GM19025 (cell line): ENCODE measurements around the gene FARSB.

Source experiments
- ATAC-seq: cut with Tn5 transposase; IDR thresholded peaks from one replicate; pipeline ENCODE4 v1.9.1; 2021; ENCODE audit warnings: mild to moderate bottlenecking, low read depth, moderate library complexity; ENCODE audit not compliant: unreplicated experiment

The FARSB gene

DNA sequence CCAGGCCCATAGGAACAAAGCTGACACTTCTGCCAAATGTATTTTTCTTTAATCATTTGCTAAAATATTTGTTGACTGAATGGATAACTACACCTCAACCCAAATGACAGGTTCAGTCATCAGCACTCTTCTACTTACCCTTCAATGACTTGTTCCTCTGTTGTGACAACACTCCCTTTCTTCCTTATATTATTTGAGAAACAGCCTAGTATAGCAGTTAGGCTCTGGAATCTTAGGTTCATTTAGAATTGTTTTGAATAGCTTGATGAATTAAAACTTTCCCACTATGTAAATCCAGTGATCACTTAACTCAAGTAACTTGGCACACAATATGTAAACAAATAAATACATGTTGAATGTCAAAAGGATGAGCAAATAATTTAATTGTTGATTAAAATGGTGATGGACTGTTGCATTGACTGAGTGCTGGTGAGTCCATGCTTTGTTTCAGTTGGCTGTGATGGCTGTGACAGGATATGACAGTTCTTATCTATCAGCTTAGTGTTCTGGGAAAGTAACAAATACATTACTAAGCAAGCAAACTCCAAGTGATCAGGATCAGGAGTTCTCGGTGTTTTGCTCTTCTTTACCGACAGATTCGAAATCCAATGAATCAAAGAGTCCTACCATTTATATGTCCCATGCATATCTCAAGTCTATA lies 12.7 kb upstream of the FARSB start:
- ATAC-seq: no peak

DNA sequence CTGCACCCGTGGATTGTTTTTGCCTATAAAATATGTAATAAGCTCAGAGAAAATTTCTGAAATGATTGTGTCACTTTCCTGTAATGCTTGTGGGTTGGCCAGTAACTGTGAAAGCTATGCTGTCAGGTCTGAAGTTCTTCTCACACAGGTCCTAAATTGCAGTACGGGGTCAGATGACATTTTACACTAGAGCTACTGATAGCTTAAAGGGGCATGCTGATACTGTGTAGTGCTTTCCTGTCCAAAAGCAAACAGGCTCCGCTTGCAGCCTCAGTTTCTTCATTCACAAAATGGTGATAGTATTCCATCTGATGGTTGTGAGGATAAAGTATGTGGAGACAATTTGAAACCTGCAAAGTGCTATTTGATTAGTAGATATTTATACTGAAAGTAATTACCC lies 7.6 kb upstream of the FARSB start:
- no peak for ATAC-seq

DNA sequence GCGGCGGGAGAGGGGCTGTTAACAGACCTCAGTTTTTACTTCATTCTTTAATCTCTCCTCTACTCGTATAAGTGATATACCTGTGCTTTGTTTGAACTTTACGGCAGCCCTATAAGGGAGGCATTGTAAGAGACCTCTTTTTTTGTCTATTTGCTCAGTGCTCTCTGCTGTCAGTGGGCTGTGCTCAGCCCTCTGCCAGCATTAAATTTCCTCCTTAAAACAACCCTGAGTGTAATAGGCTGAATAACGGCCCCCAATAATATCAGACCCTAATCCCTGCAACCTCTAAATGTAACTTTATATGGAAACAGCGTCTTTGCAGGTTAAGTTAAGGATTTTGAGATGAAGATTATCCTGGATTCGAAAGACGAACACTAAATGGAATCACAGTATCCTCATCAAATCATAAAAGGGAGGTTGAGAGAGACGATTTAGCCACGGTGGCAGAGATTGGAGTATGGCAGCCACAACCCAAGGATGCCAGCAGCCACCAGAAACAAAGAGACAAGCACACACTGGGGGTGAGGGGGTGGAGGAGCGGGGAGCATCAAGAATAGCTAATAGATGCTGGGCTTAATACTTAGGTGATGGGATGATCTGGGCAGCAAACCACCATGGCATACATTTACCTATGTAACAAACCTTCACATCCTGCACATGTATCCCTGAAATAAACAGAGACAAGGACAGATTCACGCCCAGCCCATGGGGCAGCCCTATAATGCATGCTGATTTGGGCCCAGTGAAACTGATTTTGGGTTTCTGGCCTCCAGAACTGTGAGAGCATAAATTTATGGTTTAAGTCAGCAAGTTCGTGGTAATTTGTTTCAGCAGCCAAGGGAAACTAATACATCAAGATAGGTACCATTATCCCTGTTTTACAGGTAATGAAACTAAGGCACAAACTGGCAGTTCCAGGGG lies 894 bp upstream of the FARSB start:
- ATAC-seq: peak; percentile 16

DNA sequence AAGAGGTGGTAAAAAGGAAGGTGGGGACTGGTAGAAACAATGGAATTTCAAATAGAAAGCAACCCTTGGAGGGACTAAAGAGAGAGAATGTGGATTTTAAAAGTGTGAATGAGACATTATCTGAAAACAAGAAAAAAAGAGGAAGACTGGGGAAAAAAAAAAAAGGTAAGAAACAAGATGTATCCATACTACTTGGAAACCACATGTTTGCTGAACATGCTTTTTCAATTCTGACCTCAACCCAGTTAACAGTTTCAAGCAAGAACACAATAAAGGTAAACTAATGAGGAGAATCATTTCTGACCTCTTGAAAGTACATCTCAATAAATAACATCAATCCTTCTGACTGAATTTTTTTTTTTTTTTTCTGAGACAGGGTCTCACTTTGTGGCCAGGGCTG lies 2.6 kb downstream of the FARSB start:
- ATAC-seq: no peak

DNA sequence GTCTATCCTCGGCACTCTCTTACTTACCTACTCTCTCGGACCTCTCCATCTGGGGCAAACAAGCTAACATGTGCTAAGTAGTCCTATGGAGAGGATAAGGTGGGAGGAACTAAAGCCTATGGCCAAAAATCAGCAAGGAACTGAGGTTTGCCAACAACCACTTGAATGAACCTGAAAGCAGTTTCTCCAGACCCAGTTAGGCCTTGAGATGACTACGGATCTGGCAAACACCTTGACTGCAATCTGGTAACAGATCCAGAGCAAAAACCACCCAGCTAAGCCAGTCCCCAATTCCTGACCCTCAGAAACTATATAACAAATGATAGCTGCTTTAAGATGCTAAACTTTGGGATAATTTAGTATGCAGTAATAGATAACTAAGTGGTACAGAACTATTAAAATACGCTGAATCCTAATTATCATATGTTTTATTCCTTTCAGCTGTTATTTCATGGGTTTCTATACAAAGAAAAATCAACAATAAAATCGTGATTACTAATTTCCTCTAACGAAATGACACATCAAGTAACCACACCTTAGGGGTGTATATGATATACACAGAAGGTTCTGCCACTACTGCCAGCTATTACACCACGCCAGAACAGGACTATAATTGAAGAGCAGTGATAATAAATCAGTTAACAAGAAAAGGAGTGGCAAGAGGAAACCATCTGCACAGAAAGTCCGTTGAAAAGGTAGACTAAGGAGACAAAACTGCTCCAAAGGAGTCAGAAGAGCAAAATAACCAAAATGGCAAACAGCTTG lies 3.2 kb downstream of the FARSB start:
- no peak for ATAC-seq

DNA sequence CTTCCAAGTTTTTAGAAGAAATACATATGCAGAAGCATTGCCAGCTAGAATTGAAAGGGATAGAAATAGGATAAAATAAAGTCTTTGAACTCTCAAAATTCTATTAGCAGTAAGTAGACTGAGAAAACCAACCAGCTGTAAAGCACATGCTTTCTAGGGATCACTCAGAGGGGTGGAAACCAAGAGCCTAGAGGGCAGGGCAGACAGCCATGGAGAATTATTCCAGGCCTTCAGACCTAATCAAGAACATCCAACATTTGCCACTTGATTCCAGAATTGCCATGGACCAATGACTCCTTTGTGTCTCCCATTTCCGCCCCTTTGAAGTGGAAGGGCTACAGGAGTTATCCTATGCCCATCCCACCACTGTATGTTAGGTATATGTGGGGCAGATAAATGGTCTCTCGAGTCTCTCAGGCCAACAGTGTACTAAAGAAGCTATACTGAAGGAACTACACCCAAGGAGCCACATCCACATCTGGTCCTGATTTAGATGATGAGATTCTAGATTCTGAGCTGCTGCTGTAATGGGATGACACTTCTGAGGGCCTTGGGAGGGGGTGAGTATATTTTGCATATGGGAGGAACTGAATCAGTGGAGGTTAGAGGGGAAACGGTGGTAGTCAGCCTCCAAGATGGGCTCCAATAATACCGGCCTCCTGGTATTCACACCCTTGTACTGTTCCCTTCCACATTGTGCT lies 4.0 kb downstream of the FARSB start:
- no peak for ATAC-seq

DNA sequence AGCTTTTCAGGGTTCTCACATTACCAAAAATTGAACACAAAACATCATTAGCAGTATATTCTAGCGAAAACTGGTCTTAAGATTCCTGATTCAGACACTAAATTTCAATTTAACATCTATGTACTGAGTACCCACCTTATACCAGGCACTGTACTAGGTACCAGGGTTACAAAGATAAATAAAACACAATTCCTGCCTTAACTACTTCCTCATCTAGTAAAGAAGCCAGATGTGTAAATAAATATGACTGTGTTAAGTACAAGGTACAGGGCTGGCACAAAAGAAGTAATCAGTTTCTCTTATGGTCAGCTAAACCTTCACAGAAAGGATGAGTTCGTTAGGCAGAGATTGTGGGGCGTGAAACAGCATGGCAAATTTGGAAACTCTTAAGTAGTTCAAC lies 6.1 kb downstream of the FARSB start:
- ATAC-seq: no peak

DNA sequence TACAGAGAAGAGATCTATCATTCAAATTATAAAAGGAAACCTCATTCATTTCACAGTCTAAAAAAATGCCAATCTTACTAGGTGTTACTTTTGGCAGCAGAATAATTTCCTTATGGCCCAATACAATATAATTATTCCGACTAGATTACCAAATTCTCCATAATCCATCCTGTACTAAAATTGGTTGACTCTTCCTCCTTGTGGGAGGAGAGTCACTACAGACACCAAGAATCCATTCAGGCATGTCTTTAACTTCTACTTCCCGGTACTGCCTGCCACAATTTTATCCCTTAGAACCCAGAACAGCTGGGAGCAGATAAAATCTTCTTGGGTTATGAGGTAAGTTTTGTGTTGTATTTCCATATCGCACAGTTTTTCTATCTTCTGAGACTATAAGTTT lies 9.9 kb downstream of the FARSB start:
- no peak for ATAC-seq

DNA sequence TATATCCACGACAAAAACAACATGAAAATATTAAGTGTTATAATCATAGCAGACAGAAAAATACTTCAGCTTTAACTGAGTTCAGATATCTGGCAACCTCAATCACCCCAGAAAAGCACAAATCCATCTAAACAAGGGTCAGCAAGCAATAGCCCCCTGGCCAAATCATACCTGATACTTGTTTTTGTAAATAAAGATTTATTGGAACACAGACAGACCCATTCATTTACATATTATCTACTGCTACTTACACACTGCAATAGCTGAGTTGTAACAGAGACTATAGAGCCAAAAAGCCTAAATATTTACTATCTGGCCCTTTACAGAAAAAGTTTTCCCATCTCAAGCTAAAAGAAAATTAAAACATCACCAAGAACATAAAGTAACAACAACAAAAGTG lies 12.8 kb downstream of the FARSB start:
- no peak for ATAC-seq

DNA sequence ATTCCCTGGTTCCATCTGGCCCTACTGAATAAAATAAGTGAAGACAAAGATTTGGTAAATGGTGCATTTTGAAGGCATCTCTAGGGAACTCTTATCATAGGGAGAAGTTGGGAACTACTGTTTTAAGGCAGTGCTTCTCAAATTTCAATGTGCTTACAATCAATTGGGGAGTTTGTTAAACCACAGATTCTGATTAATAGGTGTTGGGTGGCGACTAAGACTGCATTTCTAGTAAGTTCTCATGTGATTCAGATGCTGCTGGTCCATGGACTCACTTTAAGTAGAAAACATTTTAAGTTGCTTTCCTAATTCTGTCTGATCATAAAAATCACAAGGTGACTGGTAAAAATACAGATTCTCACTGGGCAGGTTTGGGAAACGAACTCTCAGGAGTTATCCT lies 14.6 kb downstream of the FARSB start:
- ATAC-seq: no peak

DNA sequence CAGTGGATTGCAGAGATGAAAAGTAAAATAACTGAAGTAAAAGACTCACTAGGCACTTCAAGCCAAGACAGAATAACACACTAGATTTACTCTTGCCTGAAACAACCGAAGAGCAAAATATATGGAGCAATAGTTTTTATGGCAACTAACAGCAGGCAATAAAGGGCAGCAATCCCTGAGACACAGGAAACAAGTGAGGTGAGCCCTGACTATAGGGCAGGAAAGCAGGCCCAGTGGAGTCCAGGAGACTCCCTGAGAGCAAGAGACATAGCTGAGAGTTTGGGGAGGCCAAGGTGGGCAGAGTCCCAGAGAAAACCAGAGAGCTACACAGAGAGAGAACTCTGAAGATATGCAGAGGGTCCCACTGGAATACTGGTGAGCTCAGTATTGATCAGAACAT lies 18.8 kb downstream of the FARSB start:
- no peak for ATAC-seq

DNA sequence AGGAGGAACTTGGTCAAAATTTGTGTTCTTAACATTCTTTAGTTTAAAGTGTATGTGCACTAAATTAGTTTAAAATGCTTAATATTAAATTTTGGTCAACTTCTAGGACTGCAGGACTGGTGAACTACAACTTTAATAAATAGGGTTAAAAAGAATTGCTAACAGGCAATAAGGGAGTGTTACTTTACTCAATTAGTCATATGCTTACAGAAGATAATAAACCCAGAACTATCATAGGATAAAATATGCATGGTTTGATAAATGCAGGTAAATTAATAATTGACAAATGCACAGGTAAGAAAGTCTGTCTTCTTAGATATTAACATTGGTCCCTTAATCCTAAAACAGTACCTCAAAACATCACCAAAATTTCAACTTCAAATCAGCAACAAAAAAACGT lies 20.6 kb downstream of the FARSB start:
- ATAC-seq: no peak

DNA sequence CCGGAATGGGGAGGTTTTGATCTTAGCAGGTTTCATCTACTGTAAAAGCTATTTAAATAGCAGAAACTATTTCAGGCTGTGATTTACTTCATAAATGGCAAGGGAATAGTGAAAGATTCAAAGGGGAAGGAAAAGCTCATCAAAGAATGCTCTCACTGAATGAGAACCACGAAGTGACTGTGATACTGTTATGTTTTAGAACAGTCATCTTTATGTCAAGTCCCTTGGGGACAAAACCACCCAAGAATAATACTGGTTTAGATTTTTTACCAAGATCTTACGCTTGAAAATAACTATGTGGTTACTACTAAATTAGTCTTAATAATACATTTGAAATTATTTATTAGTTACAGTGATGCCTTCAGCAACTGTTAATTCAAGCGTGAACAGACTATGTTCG lies 28.1 kb downstream of the FARSB start:
- ATAC-seq: no peak

DNA sequence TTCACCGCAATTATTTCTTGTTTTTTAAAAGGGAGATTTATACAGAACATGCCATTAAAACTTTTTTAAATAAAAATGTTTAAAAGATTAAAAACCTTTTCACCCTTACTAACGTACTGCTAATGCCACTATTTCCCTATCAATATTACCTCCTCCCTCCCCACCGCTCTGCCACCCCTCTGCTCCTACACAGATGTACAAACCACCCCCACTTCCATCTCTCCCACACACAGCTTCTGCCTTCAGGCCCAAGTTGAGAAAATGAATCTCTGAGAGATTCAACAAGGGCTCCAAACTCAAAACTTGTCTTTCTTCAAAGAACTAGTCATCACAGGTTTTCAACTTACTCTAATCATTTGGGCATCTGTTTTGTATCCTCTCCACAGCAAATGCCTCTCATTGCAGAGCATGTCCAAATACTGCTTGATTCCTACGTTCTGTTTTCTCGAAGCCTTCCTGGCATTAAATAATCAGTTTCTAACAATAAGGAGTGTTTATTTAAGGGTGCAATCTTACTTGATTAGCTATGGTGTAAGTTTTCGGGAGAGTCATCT lies 32.1 kb downstream of the FARSB start:
- no peak for ATAC-seq

DNA sequence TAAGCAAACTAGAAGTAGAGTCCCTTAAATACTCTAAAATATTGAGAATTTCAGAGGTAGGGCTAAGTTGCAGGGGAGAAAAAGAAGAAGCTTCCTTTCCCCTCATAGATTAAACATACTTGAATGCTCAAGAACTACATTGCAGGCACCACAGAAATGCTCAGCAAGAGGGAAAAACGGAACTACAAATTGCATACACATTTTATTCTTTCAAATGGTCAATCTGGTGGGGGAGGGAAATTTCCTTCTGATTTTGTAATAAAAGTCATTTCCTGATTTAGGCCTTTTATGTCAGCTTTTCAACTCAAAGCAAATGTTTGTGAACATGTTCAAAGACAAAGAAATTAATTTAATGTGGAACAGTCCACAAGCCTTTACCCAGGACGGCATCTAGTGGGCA lies 33.0 kb downstream of the FARSB start:
- no peak for ATAC-seq

DNA sequence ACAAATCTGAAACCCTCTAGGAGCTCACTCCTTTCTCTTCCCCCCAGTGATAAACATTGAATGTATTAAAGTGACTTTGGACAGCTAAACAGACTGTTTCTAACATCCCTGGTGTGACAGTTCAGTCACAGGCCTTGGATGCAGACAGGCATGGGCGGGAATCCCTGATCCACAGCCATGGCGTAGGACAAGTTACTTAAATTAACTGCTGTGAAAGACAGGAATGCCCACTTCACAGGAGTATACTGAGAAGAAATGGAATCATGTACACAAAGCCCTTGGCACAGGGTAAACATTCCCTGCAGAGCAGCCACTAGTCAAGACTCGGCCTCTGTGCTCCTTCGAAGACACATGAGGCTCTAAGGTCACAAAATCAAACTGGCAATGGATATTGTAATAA lies 34.0 kb downstream of the FARSB start:
- ATAC-seq: no peak

DNA sequence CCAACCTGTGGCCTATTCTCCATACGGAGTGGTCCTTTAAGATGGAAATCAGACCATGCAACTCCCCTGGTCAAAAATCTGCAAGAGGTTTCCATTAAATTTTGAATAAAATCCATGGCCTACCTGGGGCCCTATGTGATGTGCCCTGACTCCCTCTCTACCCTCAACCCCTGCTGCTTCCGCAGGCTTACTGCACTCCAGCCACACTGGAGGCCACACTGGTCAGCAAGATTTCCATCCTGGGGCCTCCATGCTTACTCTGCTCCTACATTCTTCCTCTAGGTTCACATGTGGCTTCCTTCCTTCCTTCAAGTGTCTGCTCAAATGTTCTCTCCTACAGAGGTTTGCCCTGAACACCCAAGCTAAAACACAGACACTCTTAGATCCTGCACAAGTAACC lies 40.6 kb downstream of the FARSB start:
- ATAC-seq: no peak

DNA sequence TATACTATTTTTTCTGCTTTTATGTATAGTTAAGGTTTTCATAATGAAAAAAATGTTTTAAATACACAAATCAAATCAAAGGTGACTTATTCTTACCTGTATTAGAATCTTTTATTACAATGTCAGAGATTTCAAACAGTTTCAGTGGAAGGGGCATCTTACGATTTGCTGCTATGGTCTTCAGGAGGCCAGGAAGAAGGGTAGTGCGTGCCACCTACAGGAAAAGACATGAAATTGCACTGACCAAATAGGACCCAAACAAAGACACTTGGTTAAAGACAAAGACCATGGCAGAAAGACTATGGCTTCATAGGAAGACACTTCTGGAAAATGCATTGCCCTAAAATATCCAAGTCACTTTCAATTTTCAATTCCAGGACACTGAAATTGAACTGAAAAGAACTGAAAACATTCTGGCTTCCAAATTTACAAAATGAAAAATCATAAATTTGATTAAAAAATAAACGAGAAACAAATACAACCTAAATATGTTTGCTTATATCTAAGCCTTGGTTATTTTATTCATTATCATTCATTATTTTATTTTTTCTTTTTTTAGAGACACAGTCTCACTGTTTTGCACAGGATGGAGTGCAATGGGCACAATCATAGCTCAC lies 42.1 kb downstream of the FARSB start:
- peak; percentile 76 for ATAC-seq

DNA sequence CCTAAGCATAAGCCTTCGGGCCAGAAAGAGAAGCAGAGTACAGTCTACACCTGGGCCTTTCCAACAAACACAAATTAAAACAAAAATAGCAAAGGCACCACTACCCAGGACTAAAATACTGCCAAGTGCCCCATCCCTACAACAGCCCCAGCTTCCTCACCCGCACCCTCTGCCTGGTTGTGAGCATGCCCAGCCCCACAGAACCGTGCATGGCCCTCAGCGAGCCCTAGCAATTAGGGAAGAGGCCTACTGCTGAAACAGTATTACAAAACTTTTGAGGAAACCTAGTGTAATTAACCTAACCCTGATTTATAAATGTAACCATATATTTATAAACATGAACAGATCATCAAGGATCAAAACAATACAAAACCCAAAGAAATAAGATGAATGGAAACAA lies 44.2 kb downstream of the FARSB start:
- ATAC-seq: no peak

DNA sequence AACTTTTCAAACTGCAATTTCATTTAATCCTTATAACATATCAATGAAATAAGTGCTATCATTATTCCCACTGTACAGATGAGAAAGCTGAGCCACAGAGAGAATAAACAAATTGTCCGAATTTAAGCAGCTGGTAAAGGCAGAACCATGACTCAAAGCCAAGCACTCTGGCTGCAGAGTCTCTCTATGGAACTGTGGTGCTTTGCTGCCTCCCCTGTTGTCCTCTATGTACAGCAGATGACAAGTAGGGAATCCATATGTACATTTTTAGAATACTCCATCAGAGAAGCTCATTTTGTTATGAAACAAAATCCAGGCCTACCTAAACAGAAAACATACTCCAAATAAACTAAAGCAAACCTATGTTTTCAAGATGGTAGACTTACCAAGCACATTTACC lies 45.1 kb downstream of the FARSB start:
- no peak for ATAC-seq
